GM12872 (cell line): ENCODE results near the gene MYMX.

Experiments used
- CTCF ChIP-seq: IDR thresholded peaks from 3 replicates; pipeline ENCODE4 v1.5.1; 2011; ENCODE audit warnings: low read depth, mild to moderate bottlenecking, low read length, moderate library complexity; ENCODE audit not compliant: insufficient read depth

The MYMX gene

GRCh38 chr6:44216677-44217331 is at the start of gene MYMX:
MYMX (plus strand) TSS chr6:44216926; CDS start chr6:44217472, 546 bp downstream.
- TF ChIP-seq CTCF = no peak

DNA sequence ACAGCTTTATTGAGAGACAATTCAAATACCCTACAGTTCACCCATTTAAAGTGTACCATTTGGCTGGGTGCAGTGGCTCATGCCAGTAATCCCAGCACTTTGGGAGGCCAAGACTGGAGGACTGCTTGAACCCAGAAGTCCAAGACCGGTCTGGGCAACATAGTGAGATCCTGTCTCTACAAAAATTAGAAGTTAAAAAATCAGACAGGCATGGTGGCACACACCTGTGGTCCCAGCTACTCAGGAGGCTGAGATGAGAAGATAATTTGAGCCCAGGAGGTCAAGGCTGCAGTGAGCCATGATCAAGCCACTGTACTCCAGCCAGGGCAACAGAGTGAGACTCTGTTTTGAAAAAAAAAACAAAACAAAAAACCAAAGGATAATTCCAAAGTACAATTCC is 49.2 kb upstream of the MYMX start:
- TF ChIP-seq CTCF = no peak

- no peak for TF ChIP-seq CTCF
Measured at GRCh38 chr6:44169154-44169553, 47.6 kb upstream of the MYMX start.

DNA sequence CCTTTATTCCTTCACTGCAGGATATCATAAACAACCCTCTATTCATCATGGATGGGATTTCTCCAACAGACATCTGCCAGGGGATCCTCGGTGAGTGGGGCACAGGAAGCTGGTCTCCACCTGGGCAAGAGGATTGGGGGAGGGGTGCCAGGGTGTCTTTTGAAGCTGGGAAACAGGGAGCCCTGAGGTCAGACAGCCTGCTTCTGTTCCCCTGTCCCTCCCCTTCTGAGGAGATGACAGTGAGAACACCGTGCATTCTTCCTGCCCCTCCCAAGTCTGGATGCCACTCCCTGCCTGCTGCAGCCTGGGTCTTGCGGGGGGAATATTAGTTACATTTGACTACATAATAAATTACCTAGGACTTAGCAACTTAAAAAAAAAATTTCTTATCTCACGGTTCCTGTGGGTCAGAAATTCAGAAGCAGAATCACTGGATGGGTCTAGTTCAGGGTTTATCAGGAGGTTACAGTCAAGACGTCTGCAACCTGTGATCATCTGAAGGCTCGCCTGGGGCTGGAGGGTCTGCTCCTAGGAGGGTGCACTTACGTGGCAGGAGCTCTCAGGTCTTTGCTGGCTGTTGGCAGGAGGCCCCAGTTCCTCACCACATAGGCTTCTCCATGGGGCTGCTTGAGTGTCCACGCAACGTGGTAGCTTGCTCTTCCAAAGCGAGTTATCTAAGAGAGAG is 46.7 kb upstream of the MYMX start:
- no peak for TF ChIP-seq CTCF

DNA sequence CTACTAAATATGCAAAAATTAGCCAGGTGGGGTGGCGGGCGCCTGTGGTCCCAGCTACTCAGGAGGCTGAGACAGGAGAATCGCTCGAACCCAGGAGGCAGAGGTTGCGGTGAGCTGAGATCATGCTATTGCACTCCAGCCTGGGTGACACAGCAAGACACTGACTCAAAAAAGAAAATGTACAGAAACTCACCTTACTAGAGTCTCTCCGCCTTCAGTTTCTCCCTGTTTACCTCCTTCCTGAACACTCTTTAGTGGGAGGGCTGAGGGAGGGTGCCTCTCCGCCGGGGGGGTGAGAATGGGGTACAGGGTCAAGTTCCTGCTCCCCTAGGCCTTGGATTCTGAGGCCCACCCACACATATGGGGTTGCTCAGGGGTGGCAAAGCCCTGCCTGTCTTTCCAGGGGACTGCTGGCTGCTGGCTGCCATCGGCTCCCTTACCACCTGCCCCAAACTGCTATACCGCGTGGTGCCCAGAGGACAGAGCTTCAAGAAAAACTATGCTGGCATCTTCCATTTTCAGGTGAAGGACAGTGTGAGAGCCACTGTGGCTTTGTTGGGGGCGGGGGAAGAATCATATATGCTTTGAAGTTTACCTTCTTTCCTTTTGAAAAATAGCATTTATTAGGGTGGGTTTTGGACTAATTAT is 44.7 kb upstream of the MYMX start:
- TF ChIP-seq CTCF = no peak

DNA sequence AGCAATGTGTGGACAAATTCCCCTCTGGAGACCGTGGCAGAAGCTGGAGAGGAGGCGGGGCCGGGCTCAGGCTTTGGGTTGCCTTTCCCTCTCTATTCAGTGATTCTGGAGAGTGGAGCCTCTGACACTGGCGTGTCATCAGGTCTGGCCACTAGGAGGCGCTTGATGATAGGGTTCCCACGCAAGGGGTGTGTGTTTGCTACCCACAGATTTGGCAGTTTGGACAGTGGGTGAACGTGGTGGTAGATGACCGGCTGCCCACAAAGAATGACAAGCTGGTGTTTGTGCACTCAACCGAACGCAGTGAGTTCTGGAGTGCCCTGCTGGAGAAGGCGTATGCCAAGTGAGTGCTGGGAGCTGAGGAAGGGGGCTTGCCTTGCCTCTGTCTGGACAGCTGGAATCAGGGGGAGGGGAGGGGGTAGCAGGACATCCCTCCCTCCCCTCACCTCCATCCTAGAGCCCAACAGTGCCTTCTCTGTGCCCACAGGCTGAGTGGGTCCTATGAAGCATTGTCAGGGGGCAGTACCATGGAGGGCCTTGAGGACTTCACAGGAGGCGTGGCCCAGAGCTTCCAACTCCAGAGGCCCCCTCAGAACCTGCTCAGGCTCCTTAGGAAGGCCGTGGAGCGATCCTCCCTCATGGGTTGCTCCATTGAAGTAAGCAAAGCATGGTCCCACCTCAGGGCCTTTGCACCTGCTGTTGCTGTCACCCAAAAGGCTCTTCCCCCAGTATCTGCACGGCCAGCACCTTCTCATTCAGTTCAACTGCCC is 43.8 kb upstream of the MYMX start:
- TF ChIP-seq CTCF = peak; percentile 94

DNA sequence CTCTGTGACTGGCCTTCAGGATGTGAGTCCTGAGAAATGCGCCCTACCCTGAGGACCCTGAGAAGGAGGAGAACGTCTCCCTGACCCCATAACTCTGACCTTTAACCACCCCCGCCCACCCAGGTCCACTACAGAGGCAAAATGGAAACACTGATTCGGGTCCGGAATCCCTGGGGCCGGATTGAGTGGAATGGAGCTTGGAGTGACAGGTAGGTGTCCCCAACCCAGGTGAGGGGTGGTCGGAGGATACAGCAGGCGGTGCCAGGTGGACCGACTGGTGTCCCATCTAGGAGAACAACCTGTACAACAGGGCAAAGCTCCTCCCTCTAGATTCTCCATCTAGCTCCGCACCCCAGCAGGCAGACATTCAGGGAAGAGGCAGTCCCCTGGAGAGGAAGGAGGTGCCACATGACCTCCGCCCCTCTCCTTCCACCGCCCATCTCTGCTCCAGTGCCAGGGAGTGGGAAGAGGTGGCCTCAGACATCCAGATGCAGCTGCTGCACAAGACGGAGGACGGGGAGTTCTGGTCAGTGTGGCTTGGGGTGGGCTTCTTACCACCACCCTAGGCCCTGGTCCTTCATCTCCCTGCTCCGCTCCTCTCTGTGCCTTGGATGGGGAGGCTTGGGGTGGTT is 40.5 kb upstream of the MYMX start:
- TF ChIP-seq CTCF = no peak
